Subcutaneous abdominal adipose tissue (tissue), 5 donors: ENCODE data around the gene NCKAP5.

Source experiments
- H3K27ac ChIP-seq: one replicate; pipeline ENCODE4 v1.7.0; 2013; ENCODE audit warnings: low read depth, mild to moderate bottlenecking, inconsistent platforms, low read length, moderate library complexity
- H3K27me3 ChIP-seq, 5 donors: one replicate each; pipeline ENCODE4 v1.7.0; 2013; ENCODE audit warnings: low read length in 5 of 5, inconsistent platforms in 1 of 5; ENCODE audit not compliant: control insufficient read depth in 5 of 5, insufficient read depth in 4 of 5
- H3K36me3 ChIP-seq, 5 donors: one replicate each; pipeline ENCODE4 v1.7.0; 2013; ENCODE audit warnings: low read length in 5 of 5; ENCODE audit not compliant: control insufficient read depth in 5 of 5, insufficient read depth in 5 of 5
- H3K4me1 ChIP-seq, 5 donors: one replicate each; pipeline ENCODE4 v1.7.0; 2013; ENCODE audit warnings: low read length in 5 of 5, mild to moderate bottlenecking in 3 of 5, moderate library complexity in 1 of 5; ENCODE audit not compliant: control insufficient read depth in 5 of 5, insufficient read depth in 5 of 5
- H3K4me3 ChIP-seq, 5 donors: one replicate each; pipeline ENCODE4 v1.7.0; 2013; ENCODE audit warnings: low read length in 5 of 5, low read depth in 1 of 5
- H3K9ac ChIP-seq, 5 donors: one replicate each; pipeline ENCODE4 v1.7.0; 2013; ENCODE audit warnings: low read length in 5 of 5, mild to moderate bottlenecking in 4 of 5, moderate library complexity in 3 of 5
- H3K9me3 ChIP-seq, 5 donors: one replicate each; pipeline ENCODE4 v1.7.0; 2013; ENCODE audit warnings: low read length in 5 of 5; ENCODE audit not compliant: control insufficient read depth in 5 of 5
- donor health status: healthy.
- donor health status: healthy.
- donor health status: healthy.
- donor health status: healthy.
- donor health status: healthy.

Gene NCKAP5

GRCh38 chr2:133557614-133558013 lies 10.6 kb downstream of the NCKAP5 start:
- Histone ChIP-seq H3K27me3 (no peaks in the 10 kb centered on the region), H3K4me1 (no peaks in the 10 kb centered on the region), H3K27ac (no peak overlapping the region), H3K4me3 (no peak overlapping the region), H3K9ac (no peak overlapping the region), H3K9me3 (no peaks in the 10 kb centered on the region), H3K36me3 (no peaks in the 10 kb centered on the region)

GRCh38 chr2:133553838-133554408 lies 14.3 kb downstream of the NCKAP5 start:
- no peaks in the 10 kb centered on the region for H3K27me3 ChIP-seq
- no peak overlapping the region for H3K27ac ChIP-seq
- H3K36me3 ChIP-seq = no peaks in the 10 kb centered on the region
- H3K4me3 ChIP-seq = no peak overlapping the region
- H3K4me1 ChIP-seq = no peaks in the 10 kb centered on the region
- H3K9me3 ChIP-seq = no peaks in the 10 kb centered on the region
- no peak overlapping the region for H3K9ac ChIP-seq

- Histone ChIP-seq H3K4me1 (no peaks in the 10 kb centered on the region), H3K9me3 (no peaks in the 10 kb centered on the region), H3K36me3 (no peaks in the 10 kb centered on the region), H3K9ac (no peak overlapping the region), H3K27me3 (no peaks in the 10 kb centered on the region), H3K27ac (no peak overlapping the region), H3K4me3 (no peak overlapping the region)
Measured at GRCh38 chr2:133553251-133553650, 15.0 kb downstream of the NCKAP5 start.

GRCh38 chr2:133552821-133553220 lies 15.4 kb downstream of the NCKAP5 start:
- H3K27me3 ChIP-seq = no peaks in the 10 kb centered on the region
- no peaks in the 10 kb centered on the region for H3K4me1 ChIP-seq
- no peaks in the 10 kb centered on the region for H3K36me3 ChIP-seq
- H3K27ac ChIP-seq = no peak overlapping the region
- H3K9me3 ChIP-seq = no peaks in the 10 kb centered on the region
- no peak overlapping the region for H3K4me3 ChIP-seq
- no peak overlapping the region for H3K9ac ChIP-seq

- no peak overlapping the region for H3K27ac ChIP-seq
- H3K4me3 ChIP-seq = no peak overlapping the region
Measured at GRCh38 chr2:133541797-133542196, 26.5 kb downstream of the NCKAP5 start.

GRCh38 chr2:133541376-133541775 lies 26.9 kb downstream of the NCKAP5 start:
- H3K27ac ChIP-seq = no peak overlapping the region
- H3K4me1 ChIP-seq = no peaks in the 10 kb centered on the region

More at GRCh38 chr2:133541797-133542196, 26.5 kb downstream of the NCKAP5 start:
- no peaks in the 10 kb centered on the region for H3K9me3 ChIP-seq
- H3K4me1 ChIP-seq = no peaks in the 10 kb centered on the region
- H3K9ac ChIP-seq = no peak overlapping the region
- no peaks in the 10 kb centered on the region for H3K36me3 ChIP-seq
- no peaks in the 10 kb centered on the region for H3K27me3 ChIP-seq

GRCh38 chr2:133532919-133533318 lies 35.3 kb downstream of the NCKAP5 start:
- Histone ChIP-seq H3K9ac (no peak overlapping the region), H3K27ac (no peak overlapping the region), H3K4me3 (no peak overlapping the region), H3K4me1 (no peaks in the 10 kb centered on the region), H3K36me3 (no peaks in the 10 kb centered on the region), H3K9me3 (no peaks in the 10 kb centered on the region), H3K27me3 (no peaks in the 10 kb centered on the region)

More at GRCh38 chr2:133541376-133541775, 26.9 kb downstream of the NCKAP5 start:
- Histone ChIP-seq H3K36me3 (no peaks in the 10 kb centered on the region), H3K27me3 (no peaks in the 10 kb centered on the region), H3K9ac (no peak overlapping the region), H3K4me3 (no peak overlapping the region), H3K9me3 (no peaks in the 10 kb centered on the region)

- Histone ChIP-seq H3K4me3 (no peak overlapping the region), H3K4me1 (no peaks in the 10 kb centered on the region), H3K36me3 (no peaks in the 10 kb centered on the region), H3K9me3 (no peaks in the 10 kb centered on the region), H3K27me3 (no peaks in the 10 kb centered on the region), H3K9ac (no peak overlapping the region), H3K27ac (no peak overlapping the region)
Measured at GRCh38 chr2:133531382-133531781, 36.9 kb downstream of the NCKAP5 start.

GRCh38 chr2:133530645-133531044 lies 37.6 kb downstream of the NCKAP5 start:
- Histone ChIP-seq H3K27me3 (no peaks in the 10 kb centered on the region), H3K4me1 (no peaks in the 10 kb centered on the region), H3K9ac (no peak overlapping the region), H3K36me3 (no peaks in the 10 kb centered on the region), H3K4me3 (no peak overlapping the region), H3K9me3 (no peaks in the 10 kb centered on the region), H3K27ac (no peak overlapping the region)

GRCh38 chr2:133526530-133527300 lies 41.5 kb downstream of the NCKAP5 start:
- Histone ChIP-seq H3K36me3 (no peaks in the 10 kb centered on the region), H3K4me1 (no peaks in the 10 kb centered on the region), H3K4me3 (no peak overlapping the region), H3K9me3 (no peaks in the 10 kb centered on the region), H3K27me3 (no peaks in the 10 kb centered on the region), H3K27ac (no peak overlapping the region), H3K9ac (no peak overlapping the region)
